ENCODE measurements around the gene LRP3. TPM values are rescaled to one million over a fixed set of nuclear protein-coding genes. Genes with fewer than 3 reads are reported as not detected.

Gene LRP3
- total and polyA plus RNA-seq, 2 experiments from 2014 or later = 3.5 to 62.7 TPM

- no peak for TF ChIP-seq ZNF462 (CRISPR knock-in tag; IDR thresholded peaks at IDR 0.05)
- TF ChIP-seq REST (IDR thresholded peaks at IDR 0.05; ENCODE audit: unreplicated experiment) = no peak
- TF ChIP-seq JUNB (IDR thresholded peaks at IDR 0.05; ENCODE audit: unreplicated experiment) = no peak
These were observed 26.0 kb downstream of the LRP3 start (continued) for GRCh38 chr19:33220115-33220514.

GRCh38 chr19:33220735-33221134 is 26.6 kb downstream of the LRP3 start:
- Mint-ChIP-seq H3K36me3 (ENCODE audit: low read depth) (no peaks in the 10 kb centered on the region), H3K9me3 (no peaks in the 10 kb centered on the region)
- TF ChIP-seq ZNF114 (CRISPR knock-in tag; IDR thresholded peaks at IDR 0.05) (no peak), CTCF (conservative IDR thresholded peaks at IDR 0.05; ENCODE audit: low read depth in 2 of 2) (no peak), NANOG (IDR thresholded peaks at IDR 0.05; ENCODE audit: borderline replicate concordance) (no peak), JUNB (IDR thresholded peaks at IDR 0.05; ENCODE audit: unreplicated experiment) (no peak)

More at GRCh38 chr19:33220735-33221134, 26.6 kb downstream of the LRP3 start:
- Histone ChIP-seq H4K20me1 (replicated peaks; ENCODE audit: insufficient read depth) (no peaks in the 10 kb centered on the region), H3K27ac (ENCODE audit: low read depth) (no peak overlapping the region), H2AFZ (no peak overlapping the region), H3K36me3 (ENCODE audit: insufficient read depth) (no peaks in the 10 kb centered on the region), H3K4me3 (no peak overlapping the region), H3K79me2 (replicated peaks; ENCODE audit: insufficient read depth) (no peaks in the 10 kb centered on the region), H3K9me2 (ENCODE audit: insufficient read depth) (no peaks in the 10 kb centered on the region), H3K27me3 (ENCODE audit: insufficient read depth) (peaks cover 19% of the 10 kb centered on the region), H3F3A (replicated peaks; ENCODE audit: low read depth) (no peaks in the 10 kb centered on the region), H3K4me1 (ENCODE audit: insufficient read depth) (no peaks in the 10 kb centered on the region), H3K4me2 (no peak overlapping the region)
- DNase-seq (ENCODE audit: low spot score) (no peak), ATAC-seq (no peak)
- Mint-ChIP-seq H3K4me3 (no peak overlapping the region), H3K4me1 (peaks cover 5% of the 10 kb centered on the region; the same call in 2 of the 3 replicates), H3K27ac (no peak overlapping the region), H3K27me3 (ENCODE audit: insufficient read depth, low read depth, poor library complexity) (peaks cover 27% of the 10 kb centered on the region)
